Ovary (tissue), 9 donors: ENCODE measurements around the gene SLAMF9. TPM values are rescaled to one million over a fixed set of nuclear protein-coding genes. Genes with fewer than 3 reads are reported as not detected.

Experiments used
- DNase-seq, 5 donors: peaks; one replicate each; pipeline ENCODE4 v3.0.0-alpha.2; 2019 to 2020
- H3K27ac ChIP-seq, 2 donors: fragments of 200-600 bp; one replicate each; pipeline versions ENCODE4 v1.5.1 to v1.8.0; 2019 to 2022
- H3K27me3 ChIP-seq: fragments of 200-600 bp; one replicate; pipeline ENCODE4 v1.8.0; 2022
- H3K36me3 ChIP-seq: fragments of 200-600 bp; sonication (generic); one replicate; pipeline ENCODE4 v1.5.1; 2019
- H3K4me1 ChIP-seq: one replicate; pipeline ENCODE4 v1.8.1; 2013; ENCODE audit warnings: mild to moderate bottlenecking, moderate library complexity; ENCODE audit not compliant: insufficient read depth
- H3K4me3 ChIP-seq: fragments of 200-600 bp; sonication (generic); one replicate; pipeline ENCODE4 v1.5.1; 2017
- H3K9me3 ChIP-seq, 2 donors: fragments of 200-600 bp in 1 of 2; sonication (generic) in 1 of 2; one replicate each; pipeline versions ENCODE4 v1.5.1 to v1.8.1; 2013 to 2019; ENCODE audit warnings: mild to moderate bottlenecking in 1 of 2, moderate library complexity in 1 of 2
- EP300 ChIP-seq: sonication (generic); formaldehyde crosslinking; IDR thresholded peaks from one replicate; pipeline ENCODE4 v1.6.1; 2017; ENCODE audit warnings: antibody characterized with exemption
- POLR2A ChIP-seq: fragments of 450-650 bp; IDR thresholded peaks from one replicate; pipeline ENCODE4 v1.6.1; 2017; ENCODE audit warnings: antibody characterized with exemption, mild to moderate bottlenecking, moderate library complexity
- WGBS, 3 donors: extraction: QIAGEN DNeasy Blood & Tissue Kit in 1 of 3; methylation state at CpG; one replicate each; pipeline versions ENCODE4 v1.1.5 to v1.1.7; 2013 to 2017; 5-methylcytosine and 5-hydroxymethylcytosine counted together
- intact Hi-C, 4 donors: fragments of 100-400 bp; cut with DNase I; formaldehyde crosslinking; loops; one replicate each; pipeline versions ENCODE4 v1.11.0 to v1.15.1; 2022 to 2023
- polyA plus RNA-seq, 2 donors: library from polyadenylated mRNA; stranded (reverse); fragments of 200-250 nt in 1 of 2; fragments of 350-450 nt in 1 of 2; fragmentation: Illumina TruSeq in 1 of 2; extraction: RNeasy Lipid Tissue Mini Kit (QIAGEN cat#74804) in 1 of 2; gene quantifications; one replicate each; pipeline ENCODE4 v1.2.3, GENCODE V29; 2013 to 2014
- total RNA-seq, 7 donors: library from RNA; depleted of rRNA in 2 of 7; stranded (reverse); fragments of >200 nt in 2 of 7; fragmentation: NEBNext Ultra II Directional in 3 of 7; extraction: Animal tissue kit (Norgen Biotek cat#: 25700) in 3 of 7; gene quantifications; one replicate each; pipeline versions ENCODE4 v1.1.0 to v1.2.4, GENCODE V29; 2016 to 2023
- TF ChIP-seq, protein P1 (sequence below), 3 donors: fragments of 450-650 bp in 2 of 3; fragments of 200-600 bp in 1 of 3; IDR thresholded peaks; one replicate each; pipeline versions ENCODE4 v1.5.1 to v1.8.0; 2016 to 2022; ENCODE audit warnings: antibody characterized with exemption in 3 of 3, mild to moderate bottlenecking in 1 of 3
- donor health status: DM: no; HTN: no; CAD: no; lungs with moderate emphysema.
- donor health status: DM: no; HTN: no; CAD: no.
- donor health status: Bipolar disorder and iron deficiency.
- donor health status: DM: yes; HTN: yes; CAD: no.
- donor health status: DM: no; HTN: no; CAD: no.
- donor health status: DM: yes; HTN: yes; CAD: no.

Gene SLAMF9
- total and polyA plus RNA-seq, 9 donors, result not detected

DNA sequence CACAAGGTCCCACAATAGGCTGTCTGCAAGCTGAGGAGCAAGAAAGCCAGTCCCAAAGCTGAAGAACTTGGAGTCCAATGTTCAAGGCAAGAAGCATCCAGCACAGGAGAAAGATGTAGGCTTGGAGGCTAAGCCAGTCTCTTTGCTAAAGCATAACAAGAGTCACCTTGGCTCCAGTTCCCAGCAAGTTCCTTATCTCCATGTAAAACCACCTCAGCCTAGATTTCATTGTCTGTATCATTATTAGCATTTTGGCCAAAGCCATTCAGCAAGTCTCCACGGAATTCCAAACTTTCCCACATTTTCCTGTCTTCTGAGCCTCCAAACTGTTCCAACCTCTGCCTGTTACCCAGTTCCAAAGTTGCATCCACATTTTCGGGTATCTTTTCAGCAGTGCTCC lies 40.9 kb upstream of the SLAMF9 start:
- H3K36me3 ChIP-seq, result no peaks in the 10 kb centered on the region
- no peak for DNase-seq
- 71 to 82% (median 78%) methylated on average over 2 of the region's 2 CpGs for WGBS, 3 donors
- TF ChIP-seq EP300 (no peak), POLR2A (no peak)
- TF ChIP-seq, protein P1, sequence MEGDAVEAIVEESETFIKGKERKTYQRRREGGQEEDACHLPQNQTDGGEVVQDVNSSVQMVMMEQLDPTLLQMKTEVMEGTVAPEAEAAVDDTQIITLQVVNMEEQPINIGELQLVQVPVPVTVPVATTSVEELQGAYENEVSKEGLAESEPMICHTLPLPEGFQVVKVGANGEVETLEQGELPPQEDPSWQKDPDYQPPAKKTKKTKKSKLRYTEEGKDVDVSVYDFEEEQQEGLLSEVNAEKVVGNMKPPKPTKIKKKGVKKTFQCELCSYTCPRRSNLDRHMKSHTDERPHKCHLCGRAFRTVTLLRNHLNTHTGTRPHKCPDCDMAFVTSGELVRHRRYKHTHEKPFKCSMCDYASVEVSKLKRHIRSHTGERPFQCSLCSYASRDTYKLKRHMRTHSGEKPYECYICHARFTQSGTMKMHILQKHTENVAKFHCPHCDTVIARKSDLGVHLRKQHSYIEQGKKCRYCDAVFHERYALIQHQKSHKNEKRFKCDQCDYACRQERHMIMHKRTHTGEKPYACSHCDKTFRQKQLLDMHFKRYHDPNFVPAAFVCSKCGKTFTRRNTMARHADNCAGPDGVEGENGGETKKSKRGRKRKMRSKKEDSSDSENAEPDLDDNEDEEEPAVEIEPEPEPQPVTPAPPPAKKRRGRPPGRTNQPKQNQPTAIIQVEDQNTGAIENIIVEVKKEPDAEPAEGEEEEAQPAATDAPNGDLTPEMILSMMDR (IDR thresholded peaks at IDR 0.05), result no peak
- no peaks in the 10 kb centered on the region for H3K27me3 ChIP-seq
- no peak overlapping the region for H3K4me3 ChIP-seq
- intact Hi-C loops, result no loop called here
- H3K9me3 ChIP-seq, result no peaks in the 10 kb centered on the region
- no peak overlapping the region for H3K27ac ChIP-seq
- H3K4me1 ChIP-seq, result no peaks in the 10 kb centered on the region

GRCh38 chr1:159993911-159994310 lies 39.9 kb upstream of the SLAMF9 start:
- Histone ChIP-seq H3K36me3 (no peaks in the 10 kb centered on the region), H3K27me3 (no peaks in the 10 kb centered on the region), H3K4me1 (no peaks in the 10 kb centered on the region), H3K9me3 (no peaks in the 10 kb centered on the region), H3K27ac (no peak overlapping the region), H3K4me3 (no peak overlapping the region)
- intact Hi-C loops, result no loop called here
- 37 to 61% (median 55%) methylated on average over 2 of the region's 2 CpGs for WGBS, 3 donors
- no peak for DNase-seq
- no peak for TF ChIP-seq EP300
- TF ChIP-seq POLR2A, result no peak
- TF ChIP-seq, protein P1 (IDR thresholded peaks at IDR 0.05), result no peak

DNA sequence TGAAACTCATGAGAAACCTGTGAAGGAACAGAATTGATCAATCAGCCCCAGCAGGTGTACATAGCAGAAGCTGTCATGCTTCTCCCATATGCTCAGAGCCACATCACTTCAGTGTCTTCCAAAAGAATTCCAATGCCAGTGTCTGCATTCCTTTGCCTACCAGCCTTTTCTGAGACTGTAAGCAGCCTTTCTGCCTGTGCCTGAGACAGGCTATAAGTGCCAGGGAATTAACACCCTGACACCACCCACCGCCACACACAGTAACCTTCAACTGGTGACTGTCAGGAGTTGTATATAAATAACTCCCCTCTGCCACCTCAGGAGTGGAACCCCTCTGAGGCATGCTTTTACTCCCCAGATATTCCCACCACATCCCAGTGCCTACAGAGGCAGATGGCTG lies 38.1 kb upstream of the SLAMF9 start:
- H3K4me3 ChIP-seq, result no peak overlapping the region
- no peaks in the 10 kb centered on the region for H3K36me3 ChIP-seq
- TF ChIP-seq POLR2A, result no peak
- WGBS, 3 donors, result 30 to 45% (median 44%) methylated on average over 1 of the region's 1 CpG
- H3K4me1 ChIP-seq, result no peaks in the 10 kb centered on the region
- no peak overlapping the region for H3K27ac ChIP-seq
- no peaks in the 10 kb centered on the region for H3K27me3 ChIP-seq
- intact Hi-C loops, result no loop called here
- H3K9me3 ChIP-seq, result no peaks in the 10 kb centered on the region
- DNase-seq, result no peak

DNA sequence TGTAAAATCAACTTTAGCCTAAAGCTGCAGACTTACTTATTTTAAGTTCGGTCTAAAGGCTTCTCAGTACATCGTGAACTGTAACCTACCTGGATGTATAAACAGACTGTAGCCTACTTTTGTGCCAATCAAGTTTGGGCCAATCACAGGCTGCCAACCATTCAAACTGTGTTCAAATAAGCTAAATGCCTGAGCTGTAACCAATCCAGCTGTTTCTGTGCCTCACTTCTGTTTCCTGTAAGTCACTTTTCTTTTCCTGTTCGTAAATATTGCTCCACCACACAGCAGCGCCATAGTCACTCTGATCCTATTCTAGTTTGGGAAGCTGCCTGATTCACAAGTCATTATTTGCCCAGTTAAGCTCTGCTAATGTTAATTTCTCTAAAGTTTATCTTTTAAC lies 37.5 kb upstream of the SLAMF9 start:
- no peaks in the 10 kb centered on the region for H3K36me3 ChIP-seq
- no peaks in the 10 kb centered on the region for H3K27me3 ChIP-seq
- no peak overlapping the region for H3K27ac ChIP-seq
- no peaks in the 10 kb centered on the region for H3K4me1 ChIP-seq
- no peak overlapping the region for H3K4me3 ChIP-seq
- no peak for TF ChIP-seq EP300
- no peak for TF ChIP-seq POLR2A
- intact Hi-C loops, result no loop called here
- DNase-seq, result no peak
- H3K9me3 ChIP-seq, result no peaks in the 10 kb centered on the region
- WGBS, 3 donors, result 43 to 62% (median 51%) methylated on average over 4 of the region's 4 CpGs

DNA sequence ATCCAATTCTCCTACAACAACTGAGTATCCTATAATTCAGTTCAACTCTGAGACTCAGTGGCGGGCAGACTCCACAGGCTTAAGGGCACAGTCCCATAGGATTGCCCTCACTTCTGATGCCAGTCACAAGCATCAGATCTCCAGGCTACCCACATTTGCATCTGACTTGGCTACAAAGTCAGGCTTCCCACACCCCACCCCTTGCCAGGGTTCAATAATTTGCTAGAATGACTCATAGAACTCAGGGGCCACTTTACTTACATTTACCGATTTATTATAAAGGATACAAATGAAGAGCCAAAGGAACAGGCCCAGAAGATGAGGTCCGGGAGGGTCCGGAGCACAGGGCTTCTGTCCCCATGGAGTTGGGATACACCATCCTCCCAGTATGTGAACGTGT lies 36.0 kb upstream of the SLAMF9 start:
- Histone ChIP-seq H3K4me3 (no peak overlapping the region), H3K27ac (no peak overlapping the region), H3K4me1 (no peaks in the 10 kb centered on the region), H3K27me3 (no peaks in the 10 kb centered on the region), H3K9me3 (no peaks in the 10 kb centered on the region), H3K36me3 (no peaks in the 10 kb centered on the region)
- WGBS, 3 donors, result 79 to 84% (median 79%) methylated on average over 5 of the region's 5 CpGs
- no peak for DNase-seq
- intact Hi-C loops, result no loop called here
- TF ChIP-seq POLR2A (no peak), EP300 (no peak)
- TF ChIP-seq, protein P1 (IDR thresholded peaks at IDR 0.05), result no peak

- Histone ChIP-seq H3K27ac (no peak overlapping the region), H3K36me3 (no peaks in the 10 kb centered on the region), H3K4me3 (no peak overlapping the region), H3K4me1 (no peaks in the 10 kb centered on the region), H3K9me3 (no peaks in the 10 kb centered on the region), H3K27me3 (no peaks in the 10 kb centered on the region)
- DNase-seq, result no peak
- intact Hi-C loops, result no loop called here
- 62 to 81% (median 72%) methylated on average over 3 of the region's 3 CpGs for WGBS, 3 donors
- TF ChIP-seq EP300 (no peak), POLR2A (no peak)
- TF ChIP-seq, protein P1 (IDR thresholded peaks at IDR 0.05), result no peak
Observed at GRCh38 chr1:159989581-159989980, 35.5 kb upstream of the SLAMF9 start.
